Stimulated activated CD8-positive, alpha-beta memory T cell treated with anti-CD3 and anti-CD28 coated beads, Interleukin-7, amount 100 ng/mL, for 24 hours (primary cell): ENCODE data around the gene OSBPL9.
"Not testable (repeated sequence)": the region's sequence is repeated elsewhere in the genome, so short reads cannot be mapped to it uniquely, and the experiment has no call there.

Source experiments
- DNase-seq: peaks from one replicate; pipeline ENCODE4 v3.0.0-alpha.2; 2020; ENCODE audit warnings: low read depth

OSBPL9 gene

GRCh38 chr1:51791888-51792287 lies 175.0 kb downstream of the OSBPL9 start:
- DNase-seq: no peak

GRCh38 chr1:51792864-51793263 lies 176.0 kb downstream of the OSBPL9 start:
- DNase-seq: no peak

DNA sequence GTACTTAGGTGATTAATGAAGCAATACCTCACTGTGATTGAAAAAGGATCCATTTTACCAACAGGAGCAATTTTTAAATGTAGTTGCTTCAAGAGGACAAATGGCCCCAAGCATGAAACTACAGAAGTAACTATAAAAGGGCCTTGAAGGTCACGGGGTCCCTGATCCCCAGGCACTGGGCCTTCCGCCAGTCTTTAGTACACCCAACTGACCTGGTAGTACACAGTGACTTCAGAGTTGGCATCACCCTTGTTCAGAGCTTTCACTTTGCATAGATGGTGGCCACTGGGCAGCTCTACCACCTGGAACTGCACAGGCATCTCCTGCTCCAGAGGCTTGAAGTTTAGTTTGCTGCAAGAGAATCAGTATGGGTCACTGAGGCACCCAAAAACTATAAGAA lies 177.4 kb downstream of the OSBPL9 start:
- DNase-seq: no peak

DNA sequence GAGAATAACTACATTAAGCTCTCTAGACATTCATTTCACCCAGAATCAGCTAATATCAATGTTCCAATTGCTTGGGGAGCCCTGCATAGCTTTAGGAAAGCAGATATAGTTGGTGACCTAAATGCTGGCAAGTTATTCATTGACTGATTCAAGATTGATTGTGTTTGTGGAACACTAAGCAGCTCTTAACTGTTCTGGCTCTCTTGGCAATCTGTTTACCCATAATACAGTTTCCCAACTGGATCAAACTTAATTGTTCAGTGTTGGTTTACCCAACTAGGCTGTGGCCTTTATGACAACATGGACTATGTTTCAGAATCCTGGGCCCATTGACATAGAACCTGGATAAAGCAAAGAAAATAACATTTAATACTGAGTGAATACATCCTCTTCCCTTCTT lies 178.0 kb downstream of the OSBPL9 start:
- DNase-seq: no peak

- no peak for DNase-seq
These were observed 182.5 kb downstream of the OSBPL9 start for GRCh38 chr1:51799372-51799771.

DNA sequence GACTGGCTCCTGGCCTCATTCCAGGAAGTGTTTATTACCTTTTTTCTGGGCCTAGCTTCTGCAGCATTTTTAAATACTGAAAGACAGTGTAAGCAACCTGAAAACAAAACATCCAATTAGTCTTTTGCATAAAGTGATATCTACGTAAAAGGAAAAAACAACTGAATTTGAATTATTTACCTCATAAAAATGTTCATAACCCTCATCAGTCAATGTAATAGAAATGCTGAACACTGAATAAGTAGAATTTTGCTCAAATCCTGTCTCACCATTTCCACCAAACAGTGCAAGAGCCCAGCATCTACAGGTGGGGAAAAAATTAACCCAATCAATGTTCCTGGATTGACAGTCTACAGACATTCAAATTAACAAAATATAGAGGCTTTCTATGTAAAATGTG lies 197.6 kb downstream of the OSBPL9 start:
- DNase-seq: no peak

DNA sequence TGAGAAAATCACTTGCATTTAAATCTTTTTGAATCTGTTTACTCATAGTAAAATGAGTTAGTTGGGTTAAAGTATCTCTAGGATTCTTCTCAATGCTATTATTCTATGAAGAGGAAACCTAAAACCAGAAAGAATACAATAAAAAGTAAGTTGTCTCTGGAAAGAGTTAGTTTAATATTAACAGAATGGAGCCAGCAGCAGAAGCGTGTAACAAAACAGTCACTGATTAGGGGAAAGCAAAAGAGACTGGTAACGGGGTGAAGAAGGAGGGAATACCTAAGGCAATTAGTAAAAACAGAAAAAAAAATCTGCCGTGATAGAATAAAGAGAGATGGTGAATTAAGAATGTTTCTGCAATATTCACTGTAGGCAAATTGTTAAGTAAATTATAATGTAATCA lies 201.6 kb downstream of the OSBPL9 start:
- DNase-seq: no peak

- not testable (repeated sequence) for DNase-seq
These were observed 202.1 kb downstream of the OSBPL9 start for GRCh38 chr1:51819021-51819420.

- DNase-seq: no peak
These were observed 202.9 kb downstream of the OSBPL9 start for GRCh38 chr1:51819810-51820209.

- DNase-seq: no peak
These were observed 212.2 kb downstream of the OSBPL9 start for GRCh38 chr1:51829058-51829457.

GRCh38 chr1:51833700-51834099 lies 216.8 kb downstream of the OSBPL9 start:
- no peak for DNase-seq

DNA sequence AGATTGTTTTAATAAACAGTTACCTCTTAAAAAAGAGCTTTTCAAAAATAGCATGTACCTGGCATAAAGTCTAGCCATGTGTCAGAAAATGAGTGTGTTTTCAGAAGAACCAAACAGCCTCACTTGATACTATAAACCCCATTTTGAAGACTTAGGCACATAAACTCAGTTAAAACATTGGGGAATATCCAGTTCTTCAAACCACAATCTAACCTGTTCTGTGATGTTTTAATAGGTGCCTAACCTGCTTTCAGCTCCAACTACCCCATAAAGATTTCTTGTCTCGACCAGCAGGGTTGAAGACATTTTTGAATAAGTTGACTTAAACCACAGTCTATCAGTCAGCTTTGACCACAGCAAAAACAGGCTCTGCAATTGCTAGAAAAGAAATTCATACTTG lies 220.4 kb downstream of the OSBPL9 start:
- DNase-seq: no peak
